ENCODE results near the gene CRELD1. TPM values are rescaled to one million over a fixed set of nuclear protein-coding genes. Genes with fewer than 3 reads are reported as not detected.
A peak's percentile ranks its signal among the peaks of the same experiment; 100 is the strongest.

The CRELD1 gene
- total RNA-seq, 4 donors from 2014 or later = 54.3 to 80.0 (median 64.6) TPM

GRCh38 chr3:9917820-9918219 is 15.8 kb upstream of the CRELD1 start:
- H3K9me3 ChIP-seq = no peaks in the 10 kb centered on the region
- 80% methylated on average over 2 of the region's 10 CpGs; no CpG with 5 or more reads in 1 of the 2 donors for WGBS, 2 donors (ENCODE audit: low coverage in 1 of 2)
- H3K27ac ChIP-seq = peak overlapping the region in 3 of 4 donors; percentile 89 to 96 (median 94)
- peaks cover 0 to 57% (median 20%) of the 10 kb centered on the region in 3 donors for H3K4me1 ChIP-seq
- ATAC-seq = no peak
- H3K36me3 ChIP-seq = peaks cover 0 to 27% of the 10 kb centered on the region in 2 donors
- no peak for TF ChIP-seq POLR2A (IDR thresholded peaks at IDR 0.05)
- no peak for TF ChIP-seq CTCF (IDR thresholded peaks at IDR 0.05)
- TF ChIP-seq EP300 (IDR thresholded peaks at IDR 0.05) = no peak
- H3K4me3 ChIP-seq = peak overlapping the region in 1 of 2 donors; percentile 65
- H3K27me3 ChIP-seq = no peaks in the 10 kb centered on the region

GRCh38 chr3:9918261-9919038 is 15.2 kb upstream of the CRELD1 start:
- H3K4me3 ChIP-seq = no peak overlapping the region
- no peak for ATAC-seq
- no peaks in the 10 kb centered on the region for H3K27me3 ChIP-seq
- no peak for TF ChIP-seq POLR2A (IDR thresholded peaks at IDR 0.05)
- no peak for TF ChIP-seq EP300 (IDR thresholded peaks at IDR 0.05)
- TF ChIP-seq POLR2AphosphoS5 (IDR thresholded peaks at IDR 0.05) = no peak
- TF ChIP-seq CTCF (IDR thresholded peaks at IDR 0.05) = no peak
- peak overlapping the region in 3 of 4 donors; percentile 89 to 96 (median 94) for H3K27ac ChIP-seq
- peaks cover 0 to 31% of the 10 kb centered on the region in 2 donors for H3K36me3 ChIP-seq
- WGBS, 2 donors (ENCODE audit: low coverage in 1 of 2) = 90 to 92% methylated on average over 3 to 7 of the region's 8 CpGs
- no peaks in the 10 kb centered on the region for H3K9me3 ChIP-seq
- peaks cover 0 to 55% (median 20%) of the 10 kb centered on the region in 3 donors for H3K4me1 ChIP-seq

GRCh38 chr3:9928158-9928557 is 5.5 kb upstream of the CRELD1 start:
- H3K4me3 ChIP-seq = no peak overlapping the region
- no peaks in the 10 kb centered on the region for H3K9me3 ChIP-seq
- peaks cover 0 to 14% (median 6%) of the 10 kb centered on the region in 3 donors for H3K4me1 ChIP-seq
- no peak for TF ChIP-seq CTCF (IDR thresholded peaks at IDR 0.05)
- TF ChIP-seq POLR2A (IDR thresholded peaks at IDR 0.05) = no peak
- no peak for TF ChIP-seq EP300 (IDR thresholded peaks at IDR 0.05)
- TF ChIP-seq POLR2AphosphoS5 (IDR thresholded peaks at IDR 0.05) = no peak
- peaks cover 0 to 78% of the 10 kb centered on the region in 2 donors for H3K36me3 ChIP-seq
- no peak overlapping the region for H3K27ac ChIP-seq
- H3K27me3 ChIP-seq = no peaks in the 10 kb centered on the region
- ATAC-seq = no peak
- no CpG with 5 or more reads among the region's 23 CpGs for WGBS, 2 donors (ENCODE audit: low coverage in 1 of 2)

- no peak for TF ChIP-seq POLR2AphosphoS5 (IDR thresholded peaks at IDR 0.05)
- no peak for TF ChIP-seq CTCF (IDR thresholded peaks at IDR 0.05)
- TF ChIP-seq POLR2A (IDR thresholded peaks at IDR 0.05) = no peak
- TF ChIP-seq EP300 (IDR thresholded peaks at IDR 0.05) = no peak
- 80 to 100% methylated on average over 1 to 2 of the region's 4 CpGs for WGBS, 2 donors (ENCODE audit: low coverage in 1 of 2)
- peaks cover 0 to 54% of the 10 kb centered on the region in 2 donors for H3K36me3 ChIP-seq
Measured at GRCh38 chr3:9930804-9931418, 2.7 kb upstream of the CRELD1 start.

More at GRCh38 chr3:9930804-9931418, 2.7 kb upstream of the CRELD1 start:
- Histone ChIP-seq H3K27ac (no peak overlapping the region), H3K4me3 (no peak overlapping the region), H3K4me1 (peaks cover 0 to 35% (median 21%) of the 10 kb centered on the region in 3 donors), H3K9me3 (no peaks in the 10 kb centered on the region), H3K27me3 (no peaks in the 10 kb centered on the region)
- no peak for ATAC-seq

All from gastroesophageal sphincter (tissue), 4 donors.